Stimulated activated naive CD8-positive, alpha-beta T cell treated with anti-CD3 and anti-CD28 coated beads, Interleukin-15, Interleukin-2, amounts not matched to agents 100 ng/mL and 50 ng/mL, for 24 hours (primary cell): Measurements from ENCODE around the gene ZNF526.

Source experiments
- H3K27ac Mint-ChIP-seq: one replicate; pipeline ENCODE4 v1.8.0; 2021; ENCODE audit warnings: mild to moderate bottlenecking, mixed read lengths
- H3K27me3 Mint-ChIP-seq: one replicate; pipeline ENCODE4 v1.8.0; 2021; ENCODE audit warnings: mixed read lengths
- H3K36me3 Mint-ChIP-seq: one replicate; pipeline ENCODE4 v1.8.0; 2021; ENCODE audit warnings: low read depth, mixed read lengths
- H3K4me1 Mint-ChIP-seq: one replicate; pipeline ENCODE4 v1.8.0; 2021; ENCODE audit warnings: low read depth, mixed read lengths
- H3K4me3 Mint-ChIP-seq: one replicate; pipeline ENCODE4 v1.8.0; 2021; ENCODE audit warnings: mild to moderate bottlenecking, mixed read lengths
- H3K9me3 Mint-ChIP-seq: one replicate; pipeline ENCODE4 v1.8.0; 2021; ENCODE audit warnings: mixed read lengths

The ZNF526 gene

GRCh38 chr19:42242512-42243409, 22.6 kb downstream of the ZNF526 start, which contains the start of gene GSK3A:
Gene GSK3A, minus strand, starts transcription at chr19:42242602. Its CDS starts 137 bp downstream, at chr19:42242465.
- H3K9me3 Mint-ChIP-seq, result no peaks in the 10 kb centered on the region
- peaks cover 57% of the 10 kb centered on the region for H3K4me1 Mint-ChIP-seq
- no peaks in the 10 kb centered on the region for H3K27me3 Mint-ChIP-seq
- H3K27ac Mint-ChIP-seq, result peak within 1 kb of the TSS; percentile 98
- peaks cover 22% of the 10 kb centered on the region for H3K36me3 Mint-ChIP-seq
- peak within 1 kb of the TSS; percentile 91 for H3K4me3 Mint-ChIP-seq

DNA sequence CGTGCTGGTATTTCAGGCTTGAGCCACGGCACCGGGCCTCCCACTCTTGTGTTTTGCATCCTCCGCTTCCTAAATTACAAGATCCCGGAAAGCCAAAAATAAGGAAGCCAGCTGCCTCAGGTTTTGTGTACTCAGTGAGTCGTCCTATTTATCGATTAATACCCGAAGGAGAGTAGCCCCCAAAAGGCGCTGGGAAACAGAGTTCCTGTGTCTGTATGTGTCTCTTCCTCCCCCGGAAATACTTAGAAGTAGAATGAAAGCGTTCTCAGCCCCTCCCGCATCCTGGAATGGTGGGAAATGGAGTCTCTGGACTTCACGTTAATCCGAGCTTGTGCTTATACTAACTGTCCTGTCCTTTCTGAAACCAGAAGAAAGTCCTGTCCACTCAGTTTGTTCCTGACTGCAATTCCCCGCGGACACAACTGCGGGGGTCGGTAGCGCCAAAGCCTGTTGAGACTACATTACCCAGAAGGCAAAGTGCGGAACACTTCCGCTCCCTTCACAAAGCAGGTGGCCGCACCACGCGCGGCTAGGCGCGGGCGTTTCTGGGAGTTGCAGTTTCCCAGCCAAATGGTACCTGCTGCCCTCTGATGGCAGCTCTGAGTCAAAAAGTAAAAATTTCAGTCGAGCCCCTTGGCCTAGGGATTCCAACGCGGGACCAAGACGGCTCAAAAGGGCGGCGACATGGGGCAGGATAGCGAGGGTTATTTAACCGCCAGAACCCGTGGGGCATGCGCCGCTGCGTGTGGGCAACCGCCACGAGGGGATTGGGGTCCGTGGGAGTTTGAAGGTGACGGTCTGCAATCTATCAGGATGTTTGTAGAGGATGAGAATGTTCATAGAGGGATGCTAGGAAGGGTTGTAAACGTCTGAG, 24.5 kb downstream of the ZNF526 start:
- peak overlapping the region; percentile 99 for H3K27ac Mint-ChIP-seq
- no peaks in the 10 kb centered on the region for H3K9me3 Mint-ChIP-seq
- peaks cover 50% of the 10 kb centered on the region for H3K4me1 Mint-ChIP-seq
- H3K4me3 Mint-ChIP-seq, result peak overlapping the region; percentile 91
- H3K36me3 Mint-ChIP-seq, result peaks cover 22% of the 10 kb centered on the region
- H3K27me3 Mint-ChIP-seq, result no peaks in the 10 kb centered on the region

DNA sequence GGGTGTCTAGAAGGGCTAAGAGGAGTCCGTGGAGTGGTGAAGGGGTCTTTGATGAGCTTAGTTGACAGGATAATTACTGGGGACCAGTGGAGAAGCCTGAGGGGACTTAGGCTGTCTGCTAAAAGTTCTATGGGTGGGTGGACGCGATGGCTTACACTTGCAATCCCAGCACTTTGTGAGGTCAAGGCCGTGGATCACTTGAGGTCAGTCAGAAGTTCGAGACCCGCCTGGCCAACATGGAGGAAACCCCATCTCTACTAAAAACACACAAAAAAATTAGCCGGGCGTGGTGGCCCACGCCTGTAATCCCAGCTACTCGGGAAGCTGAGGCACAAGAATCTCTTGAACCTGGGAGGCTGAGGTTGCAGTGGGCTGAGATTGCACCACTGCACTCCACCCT, 25.1 kb downstream of the ZNF526 start:
- Mint-ChIP-seq H3K36me3 (peaks cover 22% of the 10 kb centered on the region), H3K4me3 (peak overlapping the region; percentile 91), H3K4me1 (peaks cover 47% of the 10 kb centered on the region), H3K9me3 (no peaks in the 10 kb centered on the region), H3K27me3 (no peaks in the 10 kb centered on the region), H3K27ac (peak overlapping the region; percentile 99)

GRCh38 chr19:42246143-42246921, 26.2 kb downstream of the ZNF526 start:
- Mint-ChIP-seq H3K36me3 (peaks cover 21% of the 10 kb centered on the region), H3K27me3 (no peaks in the 10 kb centered on the region), H3K4me3 (no peak overlapping the region), H3K4me1 (peaks cover 36% of the 10 kb centered on the region), H3K27ac (peak overlapping the region; percentile 16), H3K9me3 (no peaks in the 10 kb centered on the region)

- Mint-ChIP-seq H3K36me3 (peaks cover 21% of the 10 kb centered on the region), H3K27ac (peak overlapping the region; percentile 16), H3K27me3 (no peaks in the 10 kb centered on the region), H3K4me1 (peaks cover 38% of the 10 kb centered on the region), H3K4me3 (no peak overlapping the region), H3K9me3 (no peaks in the 10 kb centered on the region)
These were observed 27.0 kb downstream of the ZNF526 start for GRCh38 chr19:42246922-42247639.

DNA sequence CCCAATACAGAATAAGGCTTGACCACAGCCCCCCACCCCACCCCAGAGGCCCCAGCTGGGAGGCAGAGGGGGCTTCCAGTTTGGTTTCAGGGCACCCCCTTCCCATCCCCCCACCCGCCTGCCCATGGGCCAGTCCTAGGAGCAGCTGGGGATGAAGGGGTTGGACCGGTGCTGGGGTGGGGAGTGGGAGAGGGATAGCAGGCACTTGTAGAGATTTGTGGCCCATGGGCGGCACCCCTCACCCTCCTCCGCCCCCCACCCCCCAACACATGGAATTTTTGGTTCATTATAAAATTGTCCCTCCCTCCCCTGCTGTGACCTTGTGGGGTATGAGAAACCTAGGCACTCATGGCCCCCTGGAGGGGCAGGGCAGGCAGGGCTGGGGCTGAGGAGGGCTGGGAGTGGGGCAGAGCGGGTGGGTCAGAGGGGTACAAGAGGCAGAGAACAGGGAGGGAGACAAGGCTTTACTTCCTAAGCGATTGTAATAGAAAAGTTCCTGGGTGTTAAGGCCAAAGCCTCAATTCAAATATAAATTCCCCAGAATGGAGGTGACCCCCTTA, 27.6 kb downstream of the ZNF526 start:
- Mint-ChIP-seq H3K4me3 (no peak overlapping the region), H3K36me3 (peaks cover 24% of the 10 kb centered on the region), H3K9me3 (no peaks in the 10 kb centered on the region), H3K27me3 (no peaks in the 10 kb centered on the region), H3K27ac (no peak overlapping the region), H3K4me1 (peaks cover 45% of the 10 kb centered on the region)

DNA sequence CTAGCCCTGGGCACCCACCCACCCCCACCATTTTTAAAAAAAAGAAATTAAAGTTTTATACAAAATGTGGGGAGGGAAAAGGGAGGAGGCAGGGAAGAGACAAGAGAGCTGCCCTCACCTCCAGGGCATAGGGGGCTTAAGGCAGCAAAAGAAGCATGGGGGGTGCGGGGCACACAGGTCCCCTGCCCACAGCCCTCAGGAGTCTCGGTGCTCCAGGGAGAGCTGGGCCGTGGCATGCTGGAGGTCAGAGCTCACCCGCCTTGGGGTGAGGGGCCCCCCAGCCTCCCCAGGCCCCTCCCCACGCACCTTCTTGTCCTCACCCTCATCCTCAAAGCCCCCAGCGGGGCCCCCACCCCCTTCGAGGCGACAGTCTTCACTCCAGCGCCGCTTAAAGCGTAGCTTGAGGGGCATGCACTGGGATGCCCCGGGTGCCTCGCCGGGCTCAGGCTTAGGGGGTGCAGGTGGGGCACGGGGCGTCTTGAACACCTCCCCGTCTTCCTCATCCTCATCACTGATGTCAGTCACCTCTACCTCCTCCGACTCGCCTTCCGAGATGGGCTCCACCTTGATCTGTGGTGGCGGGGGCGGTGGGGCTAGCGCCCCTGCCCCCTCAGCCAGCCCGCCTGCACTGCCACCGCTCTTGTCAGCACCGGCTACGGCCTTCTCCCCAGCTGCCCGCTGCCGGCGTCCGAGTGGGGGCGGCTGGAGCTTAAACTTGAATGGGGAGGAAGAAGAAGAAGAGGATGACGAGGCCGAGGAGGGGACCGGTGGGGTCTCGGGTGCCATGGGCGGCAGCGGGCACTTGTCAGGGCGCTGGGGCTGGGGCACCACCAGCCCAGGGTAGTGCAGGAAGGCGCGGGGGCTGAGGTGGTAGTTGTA, 28.4 kb downstream of the ZNF526 start:
- Mint-ChIP-seq H3K27ac (no peak overlapping the region), H3K27me3 (no peaks in the 10 kb centered on the region), H3K36me3 (peaks cover 28% of the 10 kb centered on the region), H3K9me3 (no peaks in the 10 kb centered on the region), H3K4me3 (no peak overlapping the region), H3K4me1 (peaks cover 42% of the 10 kb centered on the region)

DNA sequence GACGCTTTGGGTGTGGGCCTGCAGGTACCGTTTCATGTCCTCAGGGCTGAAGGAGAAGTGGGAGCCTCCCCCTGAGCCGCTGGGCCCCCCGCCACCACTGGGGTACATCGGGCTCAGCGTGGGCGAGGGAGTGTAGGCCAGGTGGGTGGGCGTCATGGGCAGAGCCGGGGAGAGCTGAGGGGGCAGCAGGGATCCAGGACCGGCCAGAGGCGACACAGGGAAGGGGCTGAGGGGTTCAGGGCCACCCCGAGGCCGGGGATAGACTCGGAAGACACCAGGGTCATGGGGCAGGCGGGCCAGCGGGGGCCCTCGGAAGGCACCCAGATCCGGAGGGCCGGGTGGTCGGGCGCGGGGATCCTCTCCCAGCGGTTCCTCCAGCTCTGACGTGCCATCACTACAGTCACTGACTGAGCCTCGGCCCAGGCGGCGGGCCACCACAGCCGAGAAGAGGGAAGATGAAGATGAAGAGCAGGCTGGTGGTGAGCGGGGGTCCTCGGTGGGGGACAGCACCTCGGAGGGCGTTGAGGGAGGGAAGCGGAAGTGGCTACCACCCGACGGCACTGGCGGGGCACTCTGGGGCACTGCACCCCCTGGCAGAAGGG, 29.1 kb downstream of the ZNF526 start:
- peaks cover 28% of the 10 kb centered on the region for H3K36me3 Mint-ChIP-seq

DNA sequence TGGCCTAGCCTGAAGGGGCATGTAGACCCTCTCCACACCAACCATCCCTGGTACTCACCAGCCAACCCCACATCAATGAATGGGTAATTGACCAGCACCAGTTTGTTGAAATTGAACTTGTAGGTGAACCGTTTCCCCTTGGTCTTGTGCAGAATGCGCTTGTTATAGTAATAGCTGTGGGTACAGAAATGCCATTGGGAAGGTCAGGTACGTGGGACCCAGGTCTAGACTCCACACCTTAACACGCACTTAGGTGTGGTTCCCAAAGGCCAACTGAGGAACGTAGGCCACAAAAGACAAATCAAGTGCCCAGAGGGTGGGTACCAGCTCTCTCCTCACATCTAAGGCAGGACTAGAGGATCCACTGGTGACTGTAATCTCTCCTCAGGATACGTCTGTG, 29.7 kb downstream of the ZNF526 start:
- peaks cover 37% of the 10 kb centered on the region for H3K4me1 Mint-ChIP-seq
- H3K36me3 Mint-ChIP-seq, result peaks cover 28% of the 10 kb centered on the region
- H3K9me3 Mint-ChIP-seq, result no peaks in the 10 kb centered on the region
- peak overlapping the region; percentile 75 for H3K27ac Mint-ChIP-seq
- no peak overlapping the region for H3K4me3 Mint-ChIP-seq
- H3K27me3 Mint-ChIP-seq, result no peaks in the 10 kb centered on the region

More for the DNA sequence above, 29.1 kb downstream of the ZNF526 start:
- Mint-ChIP-seq H3K27me3 (no peaks in the 10 kb centered on the region), H3K27ac (no peak overlapping the region), H3K4me3 (no peak overlapping the region), H3K9me3 (no peaks in the 10 kb centered on the region), H3K4me1 (peaks cover 41% of the 10 kb centered on the region)

DNA sequence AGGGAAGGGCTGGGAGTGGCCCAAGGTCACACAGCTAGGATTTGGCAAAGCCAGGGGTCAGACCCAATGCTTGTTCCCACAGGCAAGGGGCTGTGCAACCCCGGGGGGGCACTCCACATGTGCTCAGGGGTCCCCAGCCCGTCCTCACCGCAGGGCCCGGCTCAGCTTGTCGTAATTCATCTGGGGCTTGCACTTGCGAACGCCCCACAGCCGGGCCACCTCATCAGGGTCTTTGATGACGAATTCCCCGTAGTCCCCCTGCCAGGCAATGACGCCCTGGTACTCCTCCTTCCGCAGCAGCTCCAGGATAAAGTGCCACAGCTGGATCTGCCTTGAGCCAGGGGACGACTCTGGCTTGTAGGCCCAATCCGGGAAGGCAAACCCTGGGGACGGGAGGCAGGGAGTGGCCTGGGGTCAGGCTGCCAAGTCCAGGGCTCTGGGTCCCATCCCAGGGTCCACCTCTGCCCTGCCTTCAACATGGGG, 30.1 kb downstream of the ZNF526 start:
- Mint-ChIP-seq H3K9me3 (no peaks in the 10 kb centered on the region), H3K4me1 (peaks cover 33% of the 10 kb centered on the region), H3K4me3 (peak overlapping the region; percentile 45), H3K27ac (peak overlapping the region; percentile 75), H3K36me3 (peaks cover 28% of the 10 kb centered on the region), H3K27me3 (no peaks in the 10 kb centered on the region)

- H3K4me3 Mint-ChIP-seq, result peak overlapping the region; percentile 45
- peaks cover 28% of the 10 kb centered on the region for H3K36me3 Mint-ChIP-seq
- no peaks in the 10 kb centered on the region for H3K27me3 Mint-ChIP-seq
- H3K9me3 Mint-ChIP-seq, result no peaks in the 10 kb centered on the region
- H3K27ac Mint-ChIP-seq, result peak overlapping the region; percentile 75
- H3K4me1 Mint-ChIP-seq, result peaks cover 30% of the 10 kb centered on the region
These were observed 30.8 kb downstream of the ZNF526 start for GRCh38 chr19:42250666-42251531.
